Pancreas (tissue), 10 donors: ENCODE measurements around the gene SELENON. TPM values are rescaled to one million over a fixed set of nuclear protein-coding genes. Genes with fewer than 3 reads are reported as not detected.
A peak's percentile ranks its signal among the peaks of the same experiment; 100 is the strongest.

ENCODE experiments used
- ATAC-seq, 4 donors: fragments of 200-7000 bp; cut with Tn5 transposase; one replicate each; pipeline versions ENCODE4 v1.8.0 to v1.9.1; 2020; ENCODE audit warnings: mild to moderate bottlenecking in 4 of 4, moderate library complexity in 4 of 4
- DNase-seq, 6 donors: peaks; one replicate each; pipeline ENCODE4 v3.0.0-alpha.2; 2020
- FAIRE-seq: peaks from 2 replicates; lab custom pipeline; 2012; peaks lifted over from hg19 to GRCh38; lab: Jason Lieb, UNC
- H3K27ac ChIP-seq, 4 donors: fragments of 200-600 bp; sonication (generic); 1 replicate in 3 of 4; 2 replicates in 1 of 4; pipeline versions ENCODE4 v1.5.0 to v1.8.0; 2020
- H3K27me3 ChIP-seq, 4 donors: fragments of 200-600 bp; one replicate each; pipeline ENCODE4 v1.8.0; 2021
- H3K36me3 ChIP-seq, 3 donors: fragments of 200-600 bp; sonication (generic) in 1 of 3; one replicate each; pipeline versions ENCODE4 v1.5.0 to v1.8.0; 2020 to 2021
- H3K4me1 ChIP-seq, 3 donors: fragments of 200-600 bp; one replicate each; pipeline ENCODE4 v1.8.0; 2021
- H3K4me3 ChIP-seq, 4 donors: fragments of 200-600 bp; sonication (generic) in 2 of 4; one replicate each; pipeline versions ENCODE4 v1.5.0 to v1.8.0; 2020 to 2021
- H3K9me3 ChIP-seq, 4 donors: fragments of 200-600 bp; one replicate each; pipeline ENCODE4 v1.8.0; 2021
- CTCF ChIP-seq, 4 donors: fragments of 200-600 bp; sonication (generic) in 3 of 4; IDR thresholded peaks; one replicate each; pipeline versions ENCODE4 v1.5.0 to v1.8.0; 2021; ENCODE audit warnings: antibody characterized with exemption in 4 of 4
- WGBS, 2 donors: extraction: QIAGEN DNeasy Blood & Tissue Kit; methylation state at CpG; one replicate each; pipeline ENCODE4 v1.1.7; 2013; 5-methylcytosine and 5-hydroxymethylcytosine counted together
- intact Hi-C, 3 donors: fragments of 100-400 bp; cut with DNase I; formaldehyde crosslinking; loops; one replicate each; pipeline versions ENCODE4 v1.11.1 to v1.14.2; 2022
- polyA plus RNA-seq, 2 donors: library from polyadenylated mRNA; stranded (reverse); fragments of 200-250 nt; gene quantifications; one replicate each; pipeline ENCODE4 v1.2.3, GENCODE V29; 2013
- total RNA-seq, 6 donors: library from RNA; stranded (reverse); fragmentation: NEBNext Ultra II Directional in 4 of 6; extraction: Animal tissue kit (Norgen Biotek cat#: 25700) in 4 of 6; gene quantifications; one replicate each; pipeline versions ENCODE4 v1.2.1 to v1.2.4, GENCODE V29; 2021 to 2023
- donor health status: healthy with polysubstance abuse.
- donor health status: DM: no; HTN: no; CAD: no; lungs with moderate emphysema.
- donor health status: DM: no; HTN: no; CAD: no.
- donor health status: control.
- donor health status: control.
- donor health status: Bipolar disorder and iron deficiency.
- donor health status: DM: yes; HTN: yes; CAD: no.
- donor health status: DM: no; HTN: no; CAD: no.
- donor health status: DM: no; HTN: no; CAD: no.
- donor health status: DM: yes; HTN: yes; CAD: no.

SELENON gene
- total and polyA plus RNA-seq, 8 donors = 27.8 to 48.3 (median 37.9) TPM

GRCh38 chr1:25765923-25766589 lies 33.9 kb upstream of the SELENON start:
- Histone ChIP-seq H3K4me3 (no peak overlapping the region), H3K4me1 (peaks cover 12 to 14% (median 14%) of the 10 kb centered on the region in 3 donors), H3K27ac (no peak overlapping the region), H3K36me3 (no peaks in the 10 kb centered on the region), H3K9me3 (no peaks in the 10 kb centered on the region), H3K27me3 (no peaks in the 10 kb centered on the region)
- DNase-seq = no peak
- no peak for TF ChIP-seq CTCF (IDR thresholded peaks at IDR 0.05)
- no peak for FAIRE-seq
- 48 to 52% methylated on average over 13 of the region's 13 CpGs for WGBS, 2 donors
- peak in 3 of 4 donors; percentile 5 to 10 (median 7) for ATAC-seq
- intact Hi-C loops = no loop called here

GRCh38 chr1:25766721-25767436 lies 33.1 kb upstream of the SELENON start:
- WGBS, 2 donors = 25 to 31% methylated on average over 12 to 13 of the region's 13 CpGs
- Histone ChIP-seq H3K27ac (no peak overlapping the region), H3K9me3 (no peaks in the 10 kb centered on the region), H3K4me3 (no peak overlapping the region), H3K36me3 (no peaks in the 10 kb centered on the region), H3K27me3 (no peaks in the 10 kb centered on the region), H3K4me1 (peaks cover 21 to 23% (median 23%) of the 10 kb centered on the region in 3 donors)
- ATAC-seq = peak; percentile 90 to 95 (median 92)
- intact Hi-C loops = no loop called here
- TF ChIP-seq CTCF (IDR thresholded peaks at IDR 0.05) = no peak
- FAIRE-seq = no peak
- DNase-seq = peak; percentile 85 to 96 (median 91)

GRCh38 chr1:25767437-25767770 lies 32.6 kb upstream of the SELENON start:
- Histone ChIP-seq H3K36me3 (no peaks in the 10 kb centered on the region), H3K27ac (no peak overlapping the region), H3K9me3 (no peaks in the 10 kb centered on the region), H3K4me1 (peaks cover 26 to 28% (median 28%) of the 10 kb centered on the region in 3 donors), H3K27me3 (no peaks in the 10 kb centered on the region), H3K4me3 (no peak overlapping the region)
- FAIRE-seq (no peak), ATAC-seq (no peak), DNase-seq (no peak)
- intact Hi-C loops = no loop called here
- no peak for TF ChIP-seq CTCF (IDR thresholded peaks at IDR 0.05)

GRCh38 chr1:25768999-25769398 lies 31.0 kb upstream of the SELENON start:
- H3K36me3 ChIP-seq = no peaks in the 10 kb centered on the region
- H3K27me3 ChIP-seq = no peaks in the 10 kb centered on the region
- no peak for TF ChIP-seq CTCF (IDR thresholded peaks at IDR 0.05)
- H3K27ac ChIP-seq = no peak overlapping the region
- WGBS, 2 donors = 92 to 95% methylated on average over 2 of the region's 2 CpGs
- intact Hi-C loops = no loop called here
- H3K9me3 ChIP-seq = no peaks in the 10 kb centered on the region
- DNase-seq (no peak), FAIRE-seq (no peak), ATAC-seq (no peak)
- no peak overlapping the region for H3K4me3 ChIP-seq
- H3K4me1 ChIP-seq = peaks cover 40 to 43% (median 43%) of the 10 kb centered on the region in 3 donors
